H9 (cell line): ENCODE results near the gene PPP2R5E. TPM values are rescaled to one million over a fixed set of nuclear protein-coding genes. Genes with fewer than 3 reads are reported as not detected.

Source experiments
- DNase-seq: peaks from one replicate; pipeline ENCODE4 v3.0.0-alpha.2; 2017
- H2AFZ ChIP-seq: one replicate; pipeline ENCODE4 v1.6.1; 2013; ENCODE audit warnings: mild to moderate bottlenecking, low read length, control low read depth, moderate library complexity
- H2AK5ac ChIP-seq: 2 replicates; pipeline ENCODE4 v1.6.1; 2013; ENCODE audit warnings: low read length, control low read depth, mixed read lengths; ENCODE audit not compliant: insufficient read length
- H2BK120ac ChIP-seq: one replicate; pipeline ENCODE4 v1.6.1; 2013; ENCODE audit warnings: low read depth, mild to moderate bottlenecking, low read length, control low read depth, inconsistent platforms; ENCODE audit not compliant: poor library complexity, severe bottlenecking
- H2BK12ac ChIP-seq: 2 replicates; pipeline ENCODE4 v1.6.1; 2013; ENCODE audit warnings: low read length, control low read depth, mixed read lengths, low read depth; ENCODE audit not compliant: insufficient read length
- H2BK15ac ChIP-seq: 2 replicates; pipeline ENCODE4 v1.6.1; 2013; ENCODE audit warnings: low read depth, low read length, control low read depth
- H2BK20ac ChIP-seq: one replicate; pipeline ENCODE4 v1.6.1; 2013; ENCODE audit warnings: low read depth, mild to moderate bottlenecking, low read length, control low read depth, inconsistent platforms; ENCODE audit not compliant: poor library complexity, severe bottlenecking
- H2BK5ac ChIP-seq: 2 replicates; pipeline ENCODE4 v1.6.1; 2013; ENCODE audit warnings: low read length, control low read depth, mixed read lengths; ENCODE audit not compliant: insufficient read length
- H3K14ac ChIP-seq: 2 replicates; pipeline ENCODE4 v1.6.1; 2013; ENCODE audit warnings: low read length, control low read depth; ENCODE audit not compliant: insufficient read depth
- H3K18ac ChIP-seq: 2 replicates; pipeline ENCODE4 v1.6.1; 2013; ENCODE audit warnings: low read depth, mild to moderate bottlenecking, mixed read lengths, low read length, control low read depth; ENCODE audit not compliant: insufficient read length
- H3K23ac ChIP-seq: 2 replicates; pipeline ENCODE4 v1.6.1; 2013; ENCODE audit warnings: low read length, control low read depth, mixed read lengths, low read depth; ENCODE audit not compliant: insufficient read length
- H3K23me2 ChIP-seq: 2 replicates; pipeline ENCODE4 v1.6.1; 2013; ENCODE audit warnings: low read depth, mild to moderate bottlenecking, mixed read lengths, low read length, control low read depth; ENCODE audit not compliant: insufficient read length, poor library complexity, severe bottlenecking
- H3K27ac ChIP-seq: 2 replicates; pipeline ENCODE4 v1.5.1; 2013; ENCODE audit warnings: low read length, control low read depth, mixed read lengths, low read depth; ENCODE audit not compliant: insufficient read length
- H3K27me3 ChIP-seq: 2 replicates; pipeline ENCODE4 v1.6.1; 2013; ENCODE audit warnings: low read length, control low read depth, inconsistent platforms; ENCODE audit not compliant: insufficient read depth
- H3K4ac ChIP-seq: 2 replicates; pipeline ENCODE4 v1.6.1; 2013; ENCODE audit warnings: low read depth, mild to moderate bottlenecking, control low read depth, inconsistent platforms, low read length, moderate library complexity
- H3K4me1 ChIP-seq: 2 replicates; pipeline ENCODE4 v1.6.1; 2013; ENCODE audit warnings: low read length, control low read depth, inconsistent platforms; ENCODE audit not compliant: insufficient read depth
- H3K4me2 ChIP-seq: 2 replicates; pipeline ENCODE4 v1.6.1; 2013; ENCODE audit warnings: low read length, control low read depth, mixed read lengths; ENCODE audit not compliant: insufficient read length, insufficient read depth
- H3K56ac ChIP-seq: 2 replicates; pipeline ENCODE4 v1.6.1; 2013; ENCODE audit warnings: low read depth, mild to moderate bottlenecking, mixed read lengths, low read length, control low read depth; ENCODE audit not compliant: insufficient read length
- H3K79me1 ChIP-seq: 2 replicates; pipeline ENCODE4 v1.6.1; 2013; ENCODE audit warnings: low read depth, mild to moderate bottlenecking, moderate library complexity, low read length, control low read depth, inconsistent platforms; ENCODE audit not compliant: insufficient read depth, poor library complexity, severe bottlenecking
- H3K79me2 ChIP-seq: 2 replicates; pipeline ENCODE4 v1.6.1; 2013; ENCODE audit warnings: low read length, control low read depth, inconsistent platforms; ENCODE audit not compliant: insufficient read depth
- H3K9ac ChIP-seq: 2 replicates; pipeline ENCODE4 v1.6.1; 2013; ENCODE audit warnings: low read length, control low read depth, mixed read lengths; ENCODE audit not compliant: insufficient read length; ENCODE audit errors: extremely low read depth
- H3K9me3 ChIP-seq: one replicate; pipeline ENCODE4 v1.6.1; 2013; ENCODE audit warnings: low read depth, low read length, inconsistent platforms; ENCODE audit not compliant: control insufficient read depth
- H3T11ph ChIP-seq: one replicate; pipeline ENCODE4 v1.6.1; 2013; ENCODE audit warnings: mild to moderate bottlenecking, low read length, control low read depth, inconsistent platforms
- H4K20me1 ChIP-seq: one replicate; pipeline ENCODE4 v1.6.1; 2013; ENCODE audit not compliant: control insufficient read depth, insufficient read length, insufficient read depth
- H4K5ac ChIP-seq: 2 replicates; pipeline ENCODE4 v1.6.1; 2013; ENCODE audit warnings: low read depth, mild to moderate bottlenecking, mixed read lengths, low read length, control low read depth; ENCODE audit not compliant: insufficient read length
- H4K8ac ChIP-seq: replicated peaks from 2 replicates; pipeline ENCODE4 v1.6.1; 2013; ENCODE audit warnings: low read length, control low read depth, mixed read lengths, low read depth; ENCODE audit not compliant: insufficient read length
- H4K91ac ChIP-seq: 2 replicates; pipeline ENCODE4 v1.6.1; 2013; ENCODE audit warnings: low read depth, mild to moderate bottlenecking, moderate library complexity, mixed read lengths, low read length, control low read depth; ENCODE audit not compliant: insufficient read length
- H3K27ac Mint-ChIP-seq, 3 experiments: 2 replicates in 2 of 3; 3 replicates in 1 of 3; pipeline ENCODE4 v1.8.0; 2020 to 2021; ENCODE audit warnings: mixed read lengths in 3 of 3, mild to moderate bottlenecking in 1 of 3, moderate library complexity in 1 of 3
- H3K27me3 Mint-ChIP-seq: 2 replicates; pipeline ENCODE4 v1.8.0; 2021; ENCODE audit warnings: low read depth, mild to moderate bottlenecking, moderate library complexity, mixed read lengths
- H3K36me3 Mint-ChIP-seq, 3 experiments: 2 replicates in 2 of 3; 3 replicates in 1 of 3; pipeline ENCODE4 v1.8.0; 2020 to 2021; ENCODE audit warnings: low read depth in 3 of 3, mixed read lengths in 3 of 3; ENCODE audit not compliant: insufficient read depth in 1 of 3
- H3K4me1 Mint-ChIP-seq, 2 experiments: 2 replicates each; pipeline ENCODE4 v1.8.0; 2020; ENCODE audit warnings: mixed read lengths in 2 of 2
- H3K4me3 Mint-ChIP-seq, 2 experiments: 2 replicates in 1 of 2; 3 replicates in 1 of 2; pipeline ENCODE4 v1.8.0; 2020 to 2021; ENCODE audit warnings: mild to moderate bottlenecking in 2 of 2, mixed read lengths in 2 of 2, moderate library complexity in 1 of 2
- H3K9me3 Mint-ChIP-seq, 2 experiments: 2 replicates in 1 of 2; 3 replicates in 1 of 2; pipeline ENCODE4 v1.8.0; 2020; ENCODE audit warnings: mild to moderate bottlenecking in 2 of 2, mixed read lengths in 2 of 2, moderate library complexity in 1 of 2
- CTCF ChIP-seq: fragments of 200-600 bp; sonication (generic); conservative IDR thresholded peaks from 3 replicates; pipeline ENCODE4 v1.8.0; 2021; ENCODE audit warnings: antibody characterized with exemption, mild to moderate bottlenecking
- WGBS: extraction: QIAGEN DNeasy Blood & Tissue Kit; methylation state at CpG from one replicate; pipeline ENCODE4 v1.1.7; 2013; ENCODE audit warnings: missing lambda C conversion rate, low lambda C conversion rate, mixed read lengths; ENCODE audit not compliant: insufficient read length; ENCODE audit errors: extremely low coverage; 5-methylcytosine and 5-hydroxymethylcytosine counted together
- total RNA-seq: library from RNA; stranded (reverse); gene quantifications from 2 replicates; pipeline ENCODE4 v1.2.1, GENCODE V29; 2021

Gene PPP2R5E
- total RNA-seq, 1 experiment from 2014 or later: 65.8 TPM

- no peak overlapping the region for H2BK15ac ChIP-seq
- no peak for DNase-seq
- no peak overlapping the region for H2BK20ac ChIP-seq
- H3K79me1 ChIP-seq: peaks cover 3% of the 10 kb centered on the region
- Mint-ChIP-seq H3K4me1 (peaks cover 0 to 7% of the 10 kb centered on the region in 2 experiments; a peak in 1 of 4 replicates), H3K4me3 (no peak overlapping the region), H3K27ac (0 out of 7 replicates have a peak overlapping the region, but pooled peaks of 1 of the 3 experiments have one; percentile 0), H3K9me3 (no peaks in the 10 kb centered on the region), H3K36me3 (peaks cover 5 to 19% (median 16%) of the 10 kb centered on the region in 3 experiments; a peak in 5 of 7 replicates), H3K27me3 (no peaks in the 10 kb centered on the region)
- H3K27ac ChIP-seq: no peak overlapping the region
- H4K8ac ChIP-seq: no peak overlapping the region
- no peak overlapping the region for H3K9ac ChIP-seq
- no peak overlapping the region for H2BK5ac ChIP-seq
- H3K23me2 ChIP-seq: no peaks in the 10 kb centered on the region
- no peak overlapping the region for H3K4me2 ChIP-seq
- H3K4ac ChIP-seq: no peak overlapping the region
- H4K91ac ChIP-seq: no peak overlapping the region
- no peaks in the 10 kb centered on the region for H3K79me2 ChIP-seq
- no peak overlapping the region for H2BK120ac ChIP-seq
- H3K23ac ChIP-seq: no peak overlapping the region
- H3K4me1 ChIP-seq: no peaks in the 10 kb centered on the region
- WGBS: no CpG with 5 or more reads among the region's 4 CpGs
- no peak overlapping the region for H2BK12ac ChIP-seq
- no peak overlapping the region for H2AFZ ChIP-seq
- H2AK5ac ChIP-seq: no peak overlapping the region
- no peaks in the 10 kb centered on the region for H3K9me3 ChIP-seq
- H3K56ac ChIP-seq: no peak overlapping the region
- no peaks in the 10 kb centered on the region for H3K27me3 ChIP-seq
- H3T11ph ChIP-seq: no peak overlapping the region
- no peaks in the 10 kb centered on the region for H4K20me1 ChIP-seq
- TF ChIP-seq CTCF: no peak
- H4K5ac ChIP-seq: no peak overlapping the region
- H3K18ac ChIP-seq: no peak overlapping the region
- H3K14ac ChIP-seq: no peak overlapping the region
These were observed 119.3 kb downstream of the PPP2R5E start for GRCh38 chr14:63423889-63424288.
